NCI-H2107 treated with DMSO at 0.1 percent for 48 hours (cell line): ENCODE data around the gene TMEM126B.

Experiments
- DNase-seq: peaks from one replicate; lab custom pipeline; 2025; ENCODE audit not compliant: unreplicated experiment; lab: John Stamatoyannopoulos, UW

TMEM126B gene

DNA sequence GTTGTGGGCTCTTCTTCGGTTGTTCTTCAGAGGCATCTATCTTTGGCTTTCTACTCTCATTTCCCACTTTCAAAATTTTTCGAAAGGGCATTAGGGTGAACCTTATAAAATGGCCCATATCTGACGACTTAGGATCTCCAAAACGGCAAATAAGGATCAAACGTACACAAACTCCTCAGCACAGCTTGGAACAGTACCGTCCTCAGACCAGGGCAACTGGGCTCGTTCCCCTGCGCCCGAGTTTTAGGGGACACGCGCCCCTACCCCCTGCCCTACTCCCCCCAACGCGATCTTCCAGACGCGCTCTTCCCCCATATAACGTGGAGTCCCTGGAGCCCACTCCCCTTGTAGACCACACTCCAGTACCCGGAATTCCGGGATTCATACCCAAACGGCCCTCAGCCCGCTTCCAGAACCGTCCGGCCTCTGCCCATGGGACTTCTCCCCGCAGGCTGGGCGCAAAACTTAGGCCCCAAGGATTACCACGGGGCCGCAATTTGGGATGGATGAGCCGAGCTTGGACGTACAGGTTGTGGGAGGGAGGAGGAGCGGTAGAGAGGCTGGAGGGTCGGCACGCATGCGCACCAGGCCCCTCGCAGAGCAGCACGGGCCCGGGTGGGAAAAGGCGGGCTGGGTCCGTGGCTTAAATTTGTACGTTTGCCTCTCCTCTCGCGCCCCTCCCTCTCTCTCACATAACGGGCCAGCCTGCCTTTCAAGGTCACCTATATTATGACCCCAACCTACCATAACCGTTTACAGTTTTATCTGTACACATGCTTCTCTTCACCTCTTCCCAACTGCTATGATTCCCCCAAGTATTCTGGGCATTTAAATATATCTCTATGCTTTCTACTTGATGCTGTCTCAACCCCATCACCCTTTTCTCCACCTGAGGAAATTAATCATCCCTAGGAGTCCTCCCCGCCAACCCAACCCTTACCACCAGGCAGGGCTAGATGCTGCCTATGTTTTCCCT lies 54.2 kb downstream of the TMEM126B start:
- DNase-seq, result no peak

DNA sequence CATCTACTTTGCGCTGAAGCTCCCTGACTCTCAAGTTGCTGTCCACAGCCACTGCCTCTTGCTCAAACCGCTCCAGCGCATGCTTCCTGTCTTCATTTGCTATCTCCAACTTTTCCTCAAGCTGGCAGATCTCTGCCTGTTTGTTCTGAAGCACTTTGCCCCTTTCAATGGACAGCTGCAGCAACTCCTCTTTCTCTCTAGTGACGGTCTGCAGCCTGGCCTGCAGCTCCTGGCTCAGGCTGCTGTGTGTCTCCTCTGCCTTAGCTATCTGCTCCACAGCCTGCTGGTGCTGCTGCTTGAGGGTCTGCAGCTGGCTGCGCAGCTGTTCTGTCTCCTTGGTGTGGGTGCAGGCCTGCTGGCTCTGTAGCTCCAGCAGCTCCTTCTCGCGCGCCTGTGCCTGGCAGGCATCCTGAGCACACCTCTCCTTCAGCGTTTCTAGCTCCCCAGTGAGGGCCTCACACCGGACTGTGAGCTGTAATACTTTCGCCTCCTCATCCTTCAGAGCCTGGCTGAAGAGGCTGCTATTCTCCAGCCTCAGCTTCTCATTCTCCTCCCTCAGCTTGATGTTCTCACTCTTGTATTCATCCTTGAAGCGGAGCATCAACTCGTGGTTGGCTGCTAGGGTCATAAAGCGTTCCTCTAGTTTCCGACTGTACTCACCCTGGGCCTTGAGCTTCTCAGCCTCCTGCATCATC lies 56.9 kb downstream of the TMEM126B start:
- no peak for DNase-seq

DNA sequence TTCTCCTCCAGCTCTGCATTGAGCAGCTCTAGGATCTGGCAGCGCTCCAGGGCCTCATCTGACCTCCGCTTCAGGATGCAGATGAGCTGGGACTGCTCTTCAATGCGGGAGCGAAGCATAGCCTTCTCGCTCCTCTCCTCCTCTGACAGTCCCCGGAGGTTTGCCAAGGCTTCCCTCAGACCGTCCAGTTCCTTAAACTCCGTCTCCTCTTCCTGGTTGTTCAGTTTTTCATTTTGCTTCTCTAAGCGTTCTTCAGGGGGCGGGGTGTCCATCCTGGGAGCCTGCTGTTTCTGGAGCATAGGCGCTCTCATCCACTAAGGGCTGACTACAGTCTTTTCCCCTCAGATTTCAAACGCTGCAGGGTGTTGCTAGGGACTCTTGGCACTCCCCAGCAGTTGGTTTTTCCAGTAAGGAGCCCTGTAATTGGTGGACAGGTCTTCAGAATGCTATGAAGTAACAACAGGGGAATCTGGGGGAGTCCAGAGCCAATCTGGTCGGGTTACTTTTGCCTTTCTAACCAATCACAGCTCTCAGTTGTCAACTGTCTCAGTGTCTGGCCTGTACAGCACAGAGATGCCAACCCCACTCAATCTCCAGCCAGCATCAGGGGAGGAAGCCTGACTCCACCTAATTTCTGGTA lies 57.5 kb downstream of the TMEM126B start, which contains the start of gene CCDC89:
CCDC89 (minus strand) TSS at position 376 of the 640 bp plus-strand sequence; CDS start at position 311, 65 bp downstream.
- peak; percentile 75 for DNase-seq
